Measurements from ENCODE around the gene NUCKS1.

The NUCKS1 gene

DNA sequence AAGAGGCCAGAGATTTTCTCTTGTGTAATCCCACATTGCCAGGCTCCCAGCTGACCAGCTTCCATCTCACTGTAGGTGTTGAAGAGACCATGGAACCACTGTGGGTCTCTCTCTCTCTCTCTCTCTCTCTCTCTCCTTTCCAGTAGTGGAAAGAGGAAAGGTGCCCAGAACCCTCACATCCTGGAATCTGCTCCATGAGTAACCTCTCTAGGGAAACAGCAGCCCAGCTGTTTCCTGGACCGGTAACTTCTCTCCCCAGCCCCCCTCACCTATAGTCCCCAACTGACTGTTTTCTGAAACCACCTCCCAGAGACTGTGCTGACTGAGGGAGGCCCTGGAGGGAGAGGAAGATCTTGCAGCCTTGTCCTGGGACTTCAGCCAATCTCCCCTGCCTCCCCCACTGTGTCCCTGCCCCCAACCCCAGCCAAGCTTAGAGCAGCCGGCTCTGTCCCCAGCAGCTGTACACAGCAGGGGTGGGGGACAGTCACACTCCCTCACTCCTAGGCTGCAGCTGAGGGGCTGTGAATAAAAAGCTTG is 49.0 kb downstream of the NUCKS1 start:
- DNase-seq (ENCODE audit: low read depth), result no peak

DNA sequence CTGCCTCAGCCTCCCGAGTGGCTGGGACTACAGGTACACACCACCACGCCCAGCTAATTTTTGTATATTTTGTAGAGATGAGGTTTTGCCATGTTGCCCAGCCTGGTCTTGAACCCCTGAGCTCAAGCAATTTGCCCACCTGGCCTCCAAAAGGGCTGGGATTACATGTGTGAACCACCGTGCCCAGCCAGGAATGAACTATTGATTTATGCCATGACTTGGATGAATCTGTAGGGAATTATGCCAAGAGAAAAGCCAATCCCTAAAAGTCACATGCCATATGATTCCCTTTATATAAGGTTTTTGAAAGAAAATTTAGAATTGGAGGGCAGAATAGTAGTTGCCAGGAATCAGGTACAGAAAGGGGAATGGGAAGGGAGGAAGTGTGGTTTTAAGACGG is 50.6 kb downstream of the NUCKS1 start:
- DNase-seq (ENCODE audit: low read depth), result no peak

DNA sequence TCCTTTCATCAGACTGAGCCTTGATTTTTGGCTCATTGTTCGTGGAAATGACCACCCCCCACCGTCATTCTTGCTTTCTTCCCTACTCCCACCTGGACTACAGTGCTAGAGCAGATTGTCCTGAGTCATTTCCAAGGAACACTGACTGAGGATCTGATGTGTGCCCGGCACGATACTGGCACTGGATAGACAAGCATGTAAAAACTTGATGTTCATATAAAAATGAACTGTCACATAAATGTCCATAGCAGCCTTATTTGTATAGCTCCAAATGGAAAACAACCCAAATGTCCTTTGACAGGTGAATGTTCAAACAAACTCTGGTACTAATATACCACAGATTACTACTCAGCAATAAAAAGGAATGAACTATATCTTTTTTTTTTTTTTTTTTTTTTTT is 51.1 kb downstream of the NUCKS1 start:
- DNase-seq (ENCODE audit: low read depth), result no peak

DNA sequence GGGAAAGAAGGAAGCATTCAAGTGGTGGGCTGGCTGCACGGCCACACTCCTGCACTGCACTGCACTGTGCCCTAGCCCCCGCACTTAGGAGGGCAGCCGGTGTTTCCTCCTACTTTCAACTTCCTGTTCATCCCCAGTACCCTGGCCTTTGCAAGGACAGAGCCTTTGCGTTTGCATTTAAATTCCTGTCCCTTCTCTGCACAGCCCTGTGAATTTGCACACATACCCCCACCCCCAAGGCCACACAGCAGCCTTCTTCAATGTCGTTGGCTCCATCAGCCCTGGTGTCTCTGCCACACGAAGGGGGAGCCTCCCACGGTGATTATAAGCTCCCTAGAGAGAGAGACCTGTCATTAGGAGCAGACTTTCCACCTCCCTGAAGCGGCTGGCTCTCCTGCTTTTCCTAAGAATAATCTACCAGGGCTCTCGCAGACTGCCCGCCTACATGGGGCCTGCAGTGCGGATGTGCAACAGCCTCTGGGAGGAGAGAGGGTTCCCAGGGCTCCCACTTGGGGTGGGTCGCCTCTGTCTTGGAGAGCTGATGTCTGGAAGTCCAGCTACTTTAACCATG is 56.5 kb downstream of the NUCKS1 start:
- no peak for DNase-seq (ENCODE audit: low read depth)

DNA sequence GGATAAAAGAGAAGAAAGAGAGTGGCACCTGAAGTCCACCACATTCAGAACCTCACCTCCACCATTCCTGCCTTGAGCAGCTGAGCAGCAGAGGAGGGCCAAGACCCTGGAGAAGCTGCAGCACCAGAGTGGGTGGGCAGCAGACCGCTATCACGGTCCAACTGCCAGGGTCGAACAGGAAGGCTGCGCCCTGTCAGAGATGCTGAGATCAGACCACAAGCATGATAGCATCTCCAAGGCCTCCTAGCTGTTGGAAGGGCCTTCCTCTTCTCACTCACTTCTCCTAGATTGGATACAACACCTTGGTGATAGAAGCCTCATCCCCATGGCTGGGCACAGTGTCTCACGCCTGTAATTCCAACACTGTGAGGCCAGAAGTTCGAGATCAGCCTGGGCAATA is 57.6 kb downstream of the NUCKS1 start:
- no peak for DNase-seq (ENCODE audit: low read depth)

DNA sequence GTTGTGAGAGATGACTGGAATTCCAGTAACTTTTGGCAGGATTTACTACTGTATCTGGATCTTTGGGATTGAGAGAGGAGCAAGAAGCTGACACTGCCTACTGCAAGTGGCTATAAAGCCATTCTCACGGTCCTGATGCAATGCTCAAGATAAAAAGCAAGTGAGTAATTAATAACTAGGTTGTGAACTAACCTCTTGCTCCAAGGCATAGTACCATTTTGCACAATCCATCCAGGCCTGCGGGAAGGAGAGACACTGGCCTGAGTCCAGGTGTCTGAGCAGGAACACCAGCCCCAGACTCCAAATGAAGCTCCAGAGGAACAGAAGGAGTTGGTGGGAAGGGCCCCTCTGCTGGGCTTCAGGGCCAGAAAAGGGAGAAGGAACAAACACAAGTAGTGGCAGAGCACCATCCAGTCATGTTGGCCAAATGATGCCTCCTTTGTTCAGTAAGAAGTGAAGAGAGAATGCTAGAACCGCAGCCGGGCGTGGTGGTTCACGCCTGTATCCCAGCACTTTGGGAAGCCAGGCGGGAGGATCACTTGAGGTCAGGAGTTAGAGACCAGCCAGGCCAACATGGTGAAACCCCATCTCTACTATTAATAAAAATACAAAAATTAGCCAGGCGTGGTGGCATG is 59.7 kb downstream of the NUCKS1 start:
- no peak for DNase-seq (ENCODE audit: low read depth)

DNA sequence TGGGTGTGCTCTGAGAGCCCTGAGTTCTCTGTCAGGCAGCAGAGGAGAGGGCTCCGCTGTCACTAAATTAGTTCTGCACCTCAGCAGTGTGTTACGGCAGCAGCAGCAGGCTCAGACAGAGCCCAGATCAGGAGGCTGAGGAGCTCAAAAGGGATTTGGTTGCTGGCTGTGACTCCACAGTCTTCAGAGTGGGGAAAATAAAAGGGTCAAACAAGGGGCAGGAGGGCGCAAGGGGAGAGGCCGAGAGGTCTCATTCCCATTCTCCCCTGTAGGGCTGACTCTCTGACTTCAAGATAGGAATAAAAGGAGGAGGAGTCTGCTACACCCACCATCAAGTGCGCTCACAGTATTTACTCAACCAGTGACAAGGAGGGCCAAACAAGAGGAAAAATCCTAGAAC is 60.5 kb downstream of the NUCKS1 start:
- DNase-seq (ENCODE audit: low read depth), result no peak

DNA sequence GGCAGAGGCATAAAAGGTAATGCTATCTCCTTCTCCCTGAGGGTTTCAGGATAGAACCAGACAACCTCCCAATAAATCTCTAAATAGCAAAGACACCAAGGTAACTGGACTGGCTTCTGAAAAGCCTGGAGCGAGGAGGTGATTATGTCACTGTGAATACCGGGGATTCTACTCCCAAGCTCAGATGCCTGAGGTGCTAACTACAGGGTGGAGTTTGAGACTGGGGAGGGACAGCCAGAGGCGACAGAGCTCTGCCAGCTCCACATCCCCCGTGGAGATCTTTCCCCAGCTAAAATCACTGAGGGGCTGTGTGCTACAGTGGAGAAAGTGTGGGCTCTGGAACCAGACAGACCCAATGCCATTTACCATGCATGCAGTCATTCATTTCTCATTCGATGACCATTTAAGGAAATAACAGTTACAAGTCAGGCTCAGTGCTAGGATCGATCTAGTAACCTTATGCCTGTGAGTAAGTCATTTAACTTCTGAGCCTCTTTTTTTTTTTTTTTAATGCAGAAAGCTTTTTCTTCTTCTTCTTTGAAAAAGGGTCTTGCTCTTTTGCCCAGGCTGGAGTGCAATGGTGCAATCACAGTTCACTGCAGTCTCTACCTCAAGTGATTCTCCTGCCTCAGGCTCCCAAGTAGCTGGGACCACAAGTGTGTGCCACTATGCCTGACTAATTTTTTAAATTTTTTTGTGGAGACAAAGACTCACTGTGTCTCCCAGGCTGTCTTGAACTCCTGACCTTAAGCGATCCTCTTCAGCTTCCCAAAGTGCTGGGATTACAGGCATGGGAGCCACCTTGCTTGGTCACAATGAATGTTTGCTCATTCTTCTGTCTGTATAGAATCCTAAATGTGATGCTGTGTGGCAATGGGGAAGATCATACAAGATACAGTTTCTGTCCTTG is 61.6 kb downstream of the NUCKS1 start:
- no peak for DNase-seq (ENCODE audit: low read depth)

DNA sequence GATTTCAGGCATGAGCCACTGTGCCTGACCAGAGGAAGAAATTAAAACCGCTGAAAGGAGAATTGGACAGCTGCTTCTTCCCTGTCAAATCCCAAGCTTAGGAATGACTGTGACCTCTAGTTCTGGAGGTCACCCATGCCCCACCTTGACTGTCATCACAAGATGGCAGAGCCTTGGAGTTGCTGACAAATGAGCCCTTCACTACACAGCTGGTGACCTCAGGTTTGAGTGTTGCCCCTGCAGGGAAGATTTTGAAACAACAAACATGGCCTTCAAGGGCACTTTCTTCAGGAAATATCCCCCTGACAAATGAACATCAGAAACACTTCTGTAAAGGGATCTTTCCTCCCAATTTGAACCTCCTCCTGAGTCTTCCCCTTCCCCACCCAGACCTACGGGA is 62.7 kb downstream of the NUCKS1 start:
- DNase-seq (ENCODE audit: low read depth), result no peak

DNA sequence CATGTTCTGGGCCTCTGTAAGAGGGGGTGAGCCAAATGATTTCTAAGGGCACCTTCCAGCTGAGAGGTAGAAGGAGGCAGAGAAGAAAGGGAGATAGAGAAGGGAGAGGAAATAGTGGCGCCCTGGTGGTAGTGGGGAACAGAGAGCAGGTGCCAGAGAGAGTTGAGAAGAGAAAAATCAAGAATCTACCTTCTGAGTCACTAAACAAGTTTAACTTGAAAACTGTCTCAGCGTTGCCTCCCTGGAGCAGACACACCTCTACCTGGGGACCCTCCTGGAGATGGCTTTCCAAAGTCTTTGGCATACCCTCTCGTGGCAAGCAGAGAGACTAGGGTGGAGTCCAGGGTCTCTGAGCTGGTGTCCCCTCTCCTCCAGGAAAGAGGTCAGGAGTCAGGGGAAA is 68.6 kb downstream of the NUCKS1 start:
- DNase-seq (ENCODE audit: low read depth), result no peak

DNA sequence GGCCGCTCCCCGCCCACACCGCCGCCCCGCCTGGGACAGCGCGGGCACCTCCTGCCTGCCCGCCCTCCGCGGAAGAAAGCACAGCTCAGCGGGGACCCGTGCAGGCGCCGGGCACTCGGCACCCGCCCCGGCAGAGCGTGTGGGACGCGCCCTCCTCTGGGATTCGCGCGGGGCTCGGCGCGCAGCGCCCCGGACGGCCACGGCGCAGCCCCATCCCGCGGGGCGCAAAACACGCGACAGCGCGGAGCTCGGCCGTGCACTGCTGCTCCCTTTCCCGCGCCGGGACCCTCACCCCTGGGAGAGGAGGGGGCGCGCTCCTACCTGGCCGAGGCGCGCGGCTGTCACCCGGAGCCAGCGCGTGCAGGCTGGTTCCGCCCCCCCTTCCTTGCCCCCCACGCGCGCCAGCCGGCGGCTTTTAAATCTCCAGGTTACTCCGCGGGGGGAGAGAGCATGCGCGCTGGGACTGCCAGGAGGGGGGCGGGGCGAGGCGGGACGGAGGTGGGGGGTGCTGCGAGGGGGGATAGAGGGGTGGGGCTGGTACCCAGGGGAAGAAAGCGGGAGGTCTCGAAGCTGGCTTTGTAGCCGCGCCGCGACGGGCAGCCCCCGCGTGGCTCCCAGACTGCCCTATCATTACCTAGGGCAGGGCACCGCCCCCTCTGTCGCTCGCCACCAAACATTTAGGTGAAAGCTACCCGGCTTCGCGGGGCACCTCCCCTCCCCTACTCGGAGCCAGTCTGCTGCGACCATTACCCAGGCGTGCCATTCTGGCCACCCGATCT is 69.7 kb downstream of the NUCKS1 start, which contains the start of gene SLC45A3:
TSS of gene SLC45A3 (minus strand) at position 437 of the 779 bp plus-strand sequence. CDS start 15,853 bp downstream, outside the sequence.
- no peak for DNase-seq (ENCODE audit: low read depth)

DNA sequence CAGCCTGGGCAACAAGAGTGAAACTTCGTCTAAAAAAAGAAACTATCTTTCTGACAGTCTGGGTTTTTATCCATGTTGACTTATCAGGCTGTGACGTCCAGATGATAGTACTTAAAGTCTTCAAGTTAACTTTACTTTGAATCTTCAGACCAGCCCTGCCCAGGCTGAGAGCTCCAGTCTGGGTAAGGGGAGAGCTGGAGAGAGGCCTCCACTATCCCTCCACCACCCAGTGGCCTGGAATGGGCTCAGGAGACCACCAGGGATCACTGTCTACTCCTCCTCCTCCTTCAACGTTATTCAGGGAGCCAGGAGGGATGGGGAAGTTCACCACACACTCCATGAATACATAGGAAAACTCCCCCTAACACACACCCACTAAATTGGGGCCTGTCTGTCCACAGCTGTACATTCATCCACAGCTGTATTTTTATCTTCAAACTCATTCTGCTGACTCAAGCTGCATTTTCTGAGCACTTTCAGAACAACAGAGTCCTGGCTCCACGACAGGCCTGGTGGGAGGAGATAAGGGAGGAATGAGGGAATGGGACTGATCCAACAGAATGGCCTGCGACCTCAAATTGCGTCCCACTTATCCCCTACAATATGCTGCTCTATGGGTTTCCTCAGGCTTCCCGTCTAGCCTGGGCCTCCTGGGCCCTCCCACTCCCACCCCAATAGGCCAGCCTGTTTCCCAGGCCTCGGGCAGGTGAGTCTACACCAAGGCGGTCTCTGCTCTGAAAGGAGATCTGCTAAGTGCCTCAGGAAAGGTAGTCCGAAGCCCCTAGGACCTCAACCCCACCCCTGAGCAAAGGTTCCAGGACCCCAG is 71.5 kb downstream of the NUCKS1 start:
- no peak for DNase-seq (ENCODE audit: low read depth)

DNA sequence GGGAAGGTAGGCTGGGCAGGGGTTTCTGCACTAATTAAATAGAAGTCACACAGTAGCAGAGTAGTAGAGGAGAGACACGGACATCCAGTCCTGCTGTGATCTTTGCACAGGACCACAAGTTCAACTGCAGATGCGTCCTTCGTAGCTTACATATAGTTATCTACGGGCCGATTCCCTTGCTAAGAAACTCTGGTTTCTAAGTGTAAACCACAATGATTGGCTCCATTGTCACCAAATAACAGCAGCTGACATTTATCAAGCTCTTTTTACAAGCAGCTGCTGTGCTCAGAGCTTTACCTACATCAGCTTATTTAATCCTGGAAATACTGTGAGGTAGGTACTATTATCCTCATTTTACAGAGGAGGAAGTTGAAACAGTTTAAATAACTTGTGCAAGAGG is 72.8 kb downstream of the NUCKS1 start:
- no peak for DNase-seq (ENCODE audit: low read depth)

DNA sequence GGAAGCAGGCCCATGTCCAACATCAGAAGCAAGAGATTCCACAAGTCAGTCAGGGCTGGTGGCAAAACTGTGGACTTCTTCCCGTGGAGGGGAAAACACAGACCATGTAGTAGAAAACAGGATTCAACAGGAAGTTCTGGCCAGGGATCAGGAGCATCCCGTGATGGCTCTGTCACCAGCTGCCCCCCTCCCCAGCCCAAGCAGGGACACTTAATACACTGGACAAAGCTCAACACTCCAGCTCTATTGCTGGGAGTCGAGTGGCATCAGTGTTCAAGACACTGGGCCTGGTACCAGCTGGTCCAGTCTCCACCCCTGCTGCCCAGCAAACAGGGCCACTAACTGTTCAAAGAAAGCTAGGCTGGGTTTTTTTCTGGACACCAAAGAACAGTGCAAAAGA is 73.4 kb downstream of the NUCKS1 start:
- no peak for DNase-seq (ENCODE audit: low read depth)

DNA sequence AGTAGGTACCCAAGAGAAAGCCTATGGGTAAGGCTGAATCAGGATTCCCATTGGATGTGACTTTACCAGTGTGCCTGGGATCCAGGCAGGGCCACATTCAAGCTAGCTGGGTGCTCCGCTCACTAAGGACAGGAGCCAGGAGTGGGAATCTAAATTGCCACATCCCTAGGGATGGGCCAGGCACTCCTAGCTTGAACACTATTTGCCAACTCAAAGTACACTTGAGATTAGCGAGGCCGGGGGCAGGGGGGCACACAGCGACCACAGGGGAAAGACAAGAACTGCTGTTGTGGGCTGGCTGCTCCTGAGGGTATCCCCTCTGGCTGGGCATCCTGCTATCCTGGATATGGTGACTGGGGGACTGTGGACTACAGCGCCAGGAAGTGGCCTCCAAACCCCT is 74.0 kb downstream of the NUCKS1 start:
- DNase-seq (ENCODE audit: low read depth), result no peak

DNA sequence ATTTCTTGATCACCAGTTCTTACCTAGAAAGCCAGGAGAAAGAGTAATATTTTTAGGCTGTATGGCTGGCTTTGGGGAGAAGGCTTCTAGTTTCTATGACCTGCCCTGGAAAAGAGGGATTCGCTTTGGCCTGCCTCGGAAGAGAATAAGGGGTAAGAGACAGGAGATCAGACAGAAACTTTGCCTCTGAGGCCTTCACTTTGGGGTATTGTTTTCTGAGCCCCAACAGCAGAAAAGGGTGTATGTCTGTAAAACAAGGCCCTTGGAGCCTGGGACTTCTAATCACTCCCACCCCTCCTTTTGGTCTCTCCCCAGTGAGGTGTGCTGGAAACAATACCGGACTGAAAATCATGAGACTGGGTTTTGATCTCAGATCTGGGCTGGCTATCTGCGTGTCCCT is 74.7 kb downstream of the NUCKS1 start:
- no peak for DNase-seq (ENCODE audit: low read depth)

DNA sequence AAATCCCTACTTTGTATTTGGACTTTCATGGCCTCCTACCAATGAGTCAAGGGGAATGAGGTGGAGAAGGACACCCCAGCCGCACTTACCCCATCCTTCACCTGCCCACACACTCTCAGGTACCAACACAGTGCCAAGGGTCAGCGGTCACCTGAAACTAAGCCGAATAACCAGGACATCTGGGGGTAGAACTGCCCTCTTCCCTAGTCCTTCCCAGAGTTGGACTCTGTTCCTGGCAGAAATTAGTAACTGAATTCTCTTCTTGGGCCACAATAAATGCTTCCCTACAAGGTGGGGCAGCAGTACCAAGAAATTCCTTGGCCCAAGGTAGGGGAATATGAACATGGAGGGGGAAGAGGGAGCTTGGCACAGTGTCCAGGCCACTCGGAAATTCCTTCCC is 77.0 kb downstream of the NUCKS1 start:
- DNase-seq (ENCODE audit: low read depth), result no peak

DNA sequence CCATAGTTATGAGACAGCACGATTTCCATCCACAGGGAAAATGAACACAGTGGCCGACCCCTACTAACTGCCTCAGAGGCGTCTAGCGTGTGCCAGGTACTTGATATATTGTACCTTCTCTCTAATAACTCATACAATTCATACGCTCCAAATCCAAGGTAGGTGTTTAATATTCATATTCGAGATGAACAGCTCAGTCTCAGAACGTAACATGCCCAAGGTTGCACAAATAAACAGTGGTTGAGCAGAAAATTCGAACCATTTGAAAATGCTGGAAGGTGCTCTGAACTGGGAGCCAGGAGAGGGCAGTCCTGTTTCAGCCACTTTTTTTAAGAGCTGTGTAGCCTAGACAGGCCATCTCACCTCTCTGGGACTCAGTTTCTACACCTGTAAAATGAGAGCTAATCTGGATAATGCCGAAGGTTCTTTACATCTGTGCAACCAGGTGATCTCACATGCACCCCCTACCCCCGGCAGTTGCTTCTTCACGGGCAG is 77.5 kb downstream of the NUCKS1 start:
- DNase-seq (ENCODE audit: low read depth), result no peak

DNA sequence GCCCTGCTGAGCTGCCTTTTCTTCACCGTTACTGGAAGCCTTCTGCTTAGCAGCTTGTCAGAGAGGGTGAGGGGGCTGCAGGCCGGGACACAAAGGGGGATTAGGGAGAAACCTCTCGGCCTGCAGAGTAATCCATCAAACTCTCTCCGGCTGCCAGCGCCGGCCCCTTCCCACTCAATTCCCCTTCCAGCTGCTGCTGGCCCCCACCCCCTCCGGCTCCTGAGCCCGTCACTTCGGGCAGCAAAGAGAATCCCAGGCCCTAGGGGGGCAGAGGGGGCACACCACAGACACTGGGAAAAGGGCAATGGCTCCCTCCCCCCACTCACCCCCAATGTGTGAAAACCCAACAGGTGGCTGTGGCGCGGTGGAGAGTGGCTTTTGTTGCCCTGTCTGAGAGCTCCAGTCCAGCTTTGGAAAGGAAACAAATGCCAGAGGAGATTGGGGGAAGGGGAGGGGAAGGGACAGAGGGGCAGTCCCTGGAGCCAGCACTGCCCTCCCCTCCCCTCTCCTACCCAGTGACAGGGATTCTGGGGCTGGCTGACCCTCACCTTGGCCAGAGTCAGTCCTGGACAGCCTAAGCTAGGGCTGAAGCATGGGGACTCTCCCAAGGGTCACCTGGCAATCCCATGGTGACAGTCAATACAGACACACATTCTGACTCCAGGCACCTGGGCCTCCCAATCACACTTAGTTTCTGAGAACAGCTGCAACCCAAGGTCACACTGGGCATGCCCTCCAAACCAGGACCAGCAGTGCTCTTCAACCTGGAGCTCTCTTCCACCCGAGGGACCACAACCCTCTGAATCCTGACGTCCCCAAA is 79.2 kb downstream of the NUCKS1 start:
- no peak for DNase-seq (ENCODE audit: low read depth)

DNA sequence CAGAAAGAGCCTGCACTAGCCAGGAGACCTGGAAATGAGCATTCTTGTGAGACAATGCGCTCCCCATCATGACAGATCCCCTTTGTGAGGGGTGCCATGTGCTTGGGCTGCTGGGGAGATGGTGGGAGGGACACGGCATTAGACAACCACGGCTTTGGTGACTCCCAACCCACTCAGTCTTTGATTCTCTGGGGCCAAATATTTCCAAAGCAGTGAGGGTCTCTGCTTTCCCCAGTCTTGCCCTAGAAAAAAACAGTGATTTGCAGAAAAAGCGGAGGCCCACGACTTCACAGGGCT is 79.9 kb downstream of the NUCKS1 start:
- no peak for DNase-seq (ENCODE audit: low read depth)

All from non-pigmented ciliary epithelial cell (primary cell).